Uterus (tissue), 4 donors: ENCODE results near the gene WDR38. TPM values are rescaled to one million over a fixed set of nuclear protein-coding genes. Genes with fewer than 3 reads are reported as not detected.

ENCODE experiments used
- DNase-seq, 2 donors: peaks; one replicate each; pipeline ENCODE4 v3.0.0-alpha.2; 2019 to 2020
- H3K27ac ChIP-seq, 2 donors: fragments of 200-600 bp; sonication (generic); 1 replicate in 1 of 2; 2 replicates in 1 of 2; pipeline ENCODE4 v1.5.1; 2016 to 2018
- H3K27me3 ChIP-seq, 2 donors: fragments of 200-600 bp; sonication (generic); one replicate each; pipeline ENCODE4 v1.5.1; 2018 to 2019; ENCODE audit warnings: control low read depth in 1 of 2
- H3K36me3 ChIP-seq, 2 donors: fragments of 200-600 bp; sonication (generic); one replicate each; pipeline ENCODE4 v1.5.1; 2019; ENCODE audit warnings: control low read depth in 1 of 2
- H3K4me1 ChIP-seq, 2 donors: fragments of 200-600 bp; sonication (generic); one replicate each; pipeline ENCODE4 v1.5.1; 2018 to 2019; ENCODE audit warnings: control low read depth in 1 of 2
- H3K4me3 ChIP-seq, 2 donors: fragments of 200-600 bp; sonication (generic); 1 replicate in 1 of 2; 2 replicates in 1 of 2; pipeline ENCODE4 v1.5.1; 2018 to 2019; ENCODE audit warnings: mild to moderate bottlenecking in 1 of 2
- H3K9me3 ChIP-seq, 2 donors: fragments of 200-600 bp; sonication (generic); one replicate each; pipeline ENCODE4 v1.5.1; 2019; ENCODE audit warnings: control low read depth in 1 of 2
- POLR2A ChIP-seq, 2 donors: fragments of 450-650 bp; IDR thresholded peaks; one replicate each; pipeline ENCODE4 v1.6.1; 2016; ENCODE audit warnings: antibody characterized with exemption in 2 of 2, mild to moderate bottlenecking in 1 of 2, moderate library complexity in 1 of 2
- intact Hi-C: fragments of 100-400 bp; cut with DNase I; formaldehyde crosslinking; loops from one replicate; pipeline ENCODE4 v1.15.1; 2023; ENCODE audit warnings: low total_unique reads
- total RNA-seq, 4 donors: library from RNA; depleted of rRNA in 3 of 4; stranded (reverse); fragments of >200 nt in 3 of 4; gene quantifications; one replicate each; pipeline versions ENCODE4 v1.1.0 to v1.2.4, GENCODE V29; 2014 to 2023
- TF ChIP-seq, protein P1 (sequence below), 4 experiments: fragments of 200-600 bp in 2 of 4; fragments of 450-650 bp in 2 of 4; sonication (generic) in 2 of 4; IDR thresholded peaks; one replicate each; pipeline ENCODE4 v1.5.1; 2016 to 2019; ENCODE audit warnings: antibody characterized with exemption in 4 of 4, mild to moderate bottlenecking in 2 of 4, moderate library complexity in 1 of 4
- donor health status: DM: yes; HTN: yes; CAD: no.

Gene WDR38
- total RNA-seq, 4 donors from 2014 or later: 0.79 to 1.9 TPM; not detected in 2

DNA sequence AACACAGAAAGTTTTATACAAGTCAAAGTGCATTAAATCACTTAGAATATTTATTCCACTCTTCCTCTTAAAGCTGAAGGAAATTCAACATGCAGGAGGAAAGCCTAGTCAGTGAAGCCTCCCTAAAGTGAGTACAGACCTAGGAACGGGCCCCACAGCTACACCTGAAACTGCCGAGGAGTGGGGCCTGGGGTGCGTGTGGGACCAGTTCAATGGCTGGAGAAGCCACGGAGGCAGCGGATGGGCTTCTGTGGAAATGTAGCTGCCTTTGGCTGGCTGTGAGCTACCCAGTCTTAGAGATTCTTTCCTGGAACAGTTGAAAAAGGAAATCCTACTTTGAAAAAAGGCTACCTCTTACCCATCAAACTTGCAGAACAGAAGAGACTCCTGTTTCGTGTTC is 25.3 kb downstream of the WDR38 start:
- Histone ChIP-seq H3K4me1 (no peaks in the 10 kb centered on the region), H3K36me3 (no peaks in the 10 kb centered on the region), H3K9me3 (no peaks in the 10 kb centered on the region), H3K27ac (peak overlapping the region in 1 of 2 donors; percentile 21), H3K4me3 (no peak overlapping the region), H3K27me3 (no peaks in the 10 kb centered on the region)
- DNase-seq: no peak
- intact Hi-C loops: no loop called here
- TF ChIP-seq, protein P1, sequence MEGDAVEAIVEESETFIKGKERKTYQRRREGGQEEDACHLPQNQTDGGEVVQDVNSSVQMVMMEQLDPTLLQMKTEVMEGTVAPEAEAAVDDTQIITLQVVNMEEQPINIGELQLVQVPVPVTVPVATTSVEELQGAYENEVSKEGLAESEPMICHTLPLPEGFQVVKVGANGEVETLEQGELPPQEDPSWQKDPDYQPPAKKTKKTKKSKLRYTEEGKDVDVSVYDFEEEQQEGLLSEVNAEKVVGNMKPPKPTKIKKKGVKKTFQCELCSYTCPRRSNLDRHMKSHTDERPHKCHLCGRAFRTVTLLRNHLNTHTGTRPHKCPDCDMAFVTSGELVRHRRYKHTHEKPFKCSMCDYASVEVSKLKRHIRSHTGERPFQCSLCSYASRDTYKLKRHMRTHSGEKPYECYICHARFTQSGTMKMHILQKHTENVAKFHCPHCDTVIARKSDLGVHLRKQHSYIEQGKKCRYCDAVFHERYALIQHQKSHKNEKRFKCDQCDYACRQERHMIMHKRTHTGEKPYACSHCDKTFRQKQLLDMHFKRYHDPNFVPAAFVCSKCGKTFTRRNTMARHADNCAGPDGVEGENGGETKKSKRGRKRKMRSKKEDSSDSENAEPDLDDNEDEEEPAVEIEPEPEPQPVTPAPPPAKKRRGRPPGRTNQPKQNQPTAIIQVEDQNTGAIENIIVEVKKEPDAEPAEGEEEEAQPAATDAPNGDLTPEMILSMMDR (IDR thresholded peaks at IDR 0.05): no peak
- TF ChIP-seq POLR2A (IDR thresholded peaks at IDR 0.05): no peak

DNA sequence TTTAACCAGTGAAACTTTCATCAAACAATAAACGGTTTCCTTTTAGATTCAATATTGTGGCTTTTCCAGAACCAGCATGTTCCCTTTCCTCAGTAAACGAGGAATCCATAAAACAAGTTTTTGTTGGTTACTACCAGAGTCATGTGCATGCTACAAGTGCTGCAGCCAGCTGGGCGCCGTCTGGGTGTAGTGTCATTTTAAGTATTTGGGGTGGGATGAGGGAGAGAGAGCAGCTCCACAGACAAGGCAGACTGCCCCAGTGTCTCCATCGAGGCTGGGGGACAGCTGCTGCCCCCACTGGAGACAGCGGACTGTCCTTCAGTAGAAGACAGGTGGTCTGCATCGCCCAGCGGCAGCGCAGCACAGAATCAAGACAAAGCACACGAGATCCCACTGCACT is 26.0 kb downstream of the WDR38 start:
- Histone ChIP-seq H3K9me3 (no peaks in the 10 kb centered on the region), H3K27ac (peak overlapping the region in 1 of 2 donors; percentile 22), H3K4me3 (no peak overlapping the region), H3K4me1 (no peaks in the 10 kb centered on the region), H3K27me3 (no peaks in the 10 kb centered on the region), H3K36me3 (no peaks in the 10 kb centered on the region)
- no peak for TF ChIP-seq POLR2A (IDR thresholded peaks at IDR 0.05)
- TF ChIP-seq, protein P1 (IDR thresholded peaks at IDR 0.05): no peak
- DNase-seq: no peak
- intact Hi-C loops: no loop called here

GRCh38 chr9:124880501-124880900 is 27.2 kb downstream of the WDR38 start:
- no peak for TF ChIP-seq POLR2A (IDR thresholded peaks at IDR 0.05)
- TF ChIP-seq, protein P1 (IDR thresholded peaks at IDR 0.05): no peak
- intact Hi-C loops: no loop called here
- Histone ChIP-seq H3K27ac (no peak overlapping the region), H3K4me3 (no peak overlapping the region), H3K4me1 (no peaks in the 10 kb centered on the region), H3K9me3 (no peaks in the 10 kb centered on the region), H3K27me3 (no peaks in the 10 kb centered on the region), H3K36me3 (no peaks in the 10 kb centered on the region)
- DNase-seq: no peak

DNA sequence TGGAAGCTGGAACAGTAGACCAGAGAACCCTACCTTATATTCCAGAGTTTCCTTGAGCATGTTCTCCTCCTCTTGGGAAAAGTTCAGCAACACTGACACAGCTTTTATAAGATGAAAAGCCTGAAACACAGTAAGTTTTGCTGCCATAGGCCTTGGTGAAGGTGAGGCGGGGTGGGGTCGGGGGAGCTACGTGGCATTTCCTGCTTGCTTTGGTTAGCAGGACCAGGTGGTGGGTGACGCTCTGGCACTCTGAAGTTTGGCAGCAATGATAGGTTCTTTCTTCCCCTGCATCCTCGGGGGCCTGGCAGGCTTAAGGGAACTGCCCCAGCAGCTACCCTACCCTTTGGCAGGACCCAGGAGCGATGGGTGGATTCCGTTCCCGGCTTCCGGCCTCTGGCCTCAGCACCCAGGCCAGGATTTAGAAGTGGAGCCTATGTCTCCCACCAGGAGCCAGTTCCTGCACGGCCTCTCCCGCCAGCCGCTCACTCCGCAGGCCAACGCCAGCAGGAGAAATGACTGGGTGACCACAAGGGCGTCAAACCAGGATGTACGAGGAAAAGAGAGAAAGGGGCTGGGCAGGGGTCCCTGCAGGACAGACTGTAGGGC is 28.0 kb downstream of the WDR38 start:
- no peak for DNase-seq
- no peak for TF ChIP-seq POLR2A (IDR thresholded peaks at IDR 0.05)
- TF ChIP-seq, protein P1 (IDR thresholded peaks at IDR 0.05): no peak
- no peak overlapping the region for H3K4me3 ChIP-seq
- no peaks in the 10 kb centered on the region for H3K4me1 ChIP-seq
- no peaks in the 10 kb centered on the region for H3K27me3 ChIP-seq
- intact Hi-C loops: no loop called here
- no peaks in the 10 kb centered on the region for H3K9me3 ChIP-seq
- no peak overlapping the region for H3K27ac ChIP-seq
- H3K36me3 ChIP-seq: no peaks in the 10 kb centered on the region

- no peak overlapping the region for H3K4me3 ChIP-seq
- H3K36me3 ChIP-seq: no peaks in the 10 kb centered on the region
- intact Hi-C loops: no loop called here
- H3K9me3 ChIP-seq: no peaks in the 10 kb centered on the region
- TF ChIP-seq, protein P1 (IDR thresholded peaks at IDR 0.05): no peak
- H3K4me1 ChIP-seq: no peaks in the 10 kb centered on the region
- H3K27me3 ChIP-seq: no peaks in the 10 kb centered on the region
- no peak for DNase-seq
- no peak overlapping the region for H3K27ac ChIP-seq
Measured at GRCh38 chr9:124882231-124882630, 29.0 kb downstream of the WDR38 start.
